GM12875 (cell line): ENCODE results near the gene SPAG7.

Experiments
- H3K4me3 ChIP-seq: one replicate; pipeline ENCODE4 v1.5.1; 2011; ENCODE audit warnings: low read depth, low read length, control low read depth
- CTCF ChIP-seq: IDR thresholded peaks from 2 replicates; pipeline ENCODE4 v1.5.1; 2011; ENCODE audit warnings: low read depth, mild to moderate bottlenecking, control low read depth, inconsistent platforms, low read length, moderate library complexity, borderline replicate concordance; ENCODE audit not compliant: insufficient read depth

SPAG7 gene, protein sequence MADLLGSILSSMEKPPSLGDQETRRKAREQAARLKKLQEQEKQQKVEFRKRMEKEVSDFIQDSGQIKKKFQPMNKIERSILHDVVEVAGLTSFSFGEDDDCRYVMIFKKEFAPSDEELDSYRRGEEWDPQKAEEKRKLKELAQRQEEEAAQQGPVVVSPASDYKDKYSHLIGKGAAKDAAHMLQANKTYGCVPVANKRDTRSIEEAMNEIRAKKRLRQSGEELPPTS

DNA sequence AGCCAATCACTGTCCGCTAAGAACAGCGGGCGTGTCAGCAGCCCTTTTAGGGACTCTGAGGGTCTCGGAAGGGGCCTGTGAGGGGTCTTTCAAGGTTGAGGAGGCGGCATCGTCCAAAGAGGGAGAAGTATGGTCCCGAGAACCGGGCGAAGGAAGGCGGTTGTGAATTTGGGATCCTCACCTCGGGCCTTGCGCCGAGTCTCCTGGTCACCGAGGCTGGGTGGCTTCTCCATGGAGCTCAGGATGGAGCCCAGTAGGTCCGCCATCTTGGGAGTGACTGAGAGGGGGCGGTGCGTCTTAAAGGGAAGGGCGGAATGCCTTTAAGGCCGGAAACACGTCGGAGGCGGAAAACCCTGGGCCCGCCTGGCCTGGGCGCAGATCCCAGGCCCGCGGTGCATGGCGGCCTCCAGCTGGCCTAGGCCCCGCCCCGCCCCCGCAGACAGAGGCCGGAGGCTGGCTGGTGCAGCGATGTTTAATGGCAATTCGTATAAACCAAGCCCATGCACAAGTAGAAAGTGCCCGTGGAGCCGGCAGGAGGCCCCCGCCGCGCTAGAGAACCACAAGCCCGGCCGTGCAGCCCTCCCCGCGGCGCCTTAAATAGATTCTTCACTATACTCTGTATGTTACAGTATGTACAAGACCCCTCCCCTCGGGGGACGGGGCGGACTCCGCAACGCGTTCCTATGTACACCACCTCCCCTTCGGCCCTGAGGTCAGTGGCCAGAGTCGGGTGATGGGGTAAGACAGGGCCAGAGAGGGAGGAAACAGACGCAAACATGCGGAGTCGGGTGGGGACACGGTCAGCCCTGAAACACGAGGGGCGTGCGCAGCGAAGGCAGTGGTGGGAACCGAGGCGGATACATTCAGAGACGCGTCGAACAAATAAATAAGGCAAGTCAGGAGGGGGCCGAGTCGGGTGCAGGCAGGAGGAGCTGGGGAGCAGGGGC lies at the start of gene SPAG7:
TSS of gene SPAG7 (minus strand) at position 279 of the 947 bp plus-strand sequence. CDS start at position 266, 13 bp downstream.
- peak within 1 kb of the TSS; percentile 93 for H3K4me3 ChIP-seq
- TF ChIP-seq CTCF, result no peak

- H3K4me3 ChIP-seq, result no peak overlapping the region
- TF ChIP-seq CTCF, result no peak
These were observed 46.7 kb upstream of the SPAG7 start for GRCh38 chr17:5014357-5014756.

- H3K4me3 ChIP-seq, result no peak overlapping the region
- no peak for TF ChIP-seq CTCF
These were observed 44.3 kb upstream of the SPAG7 start for GRCh38 chr17:5011928-5012327.

GRCh38 chr17:5003214-5003867 lies 35.7 kb upstream of the SPAG7 start:
- no peak for TF ChIP-seq CTCF
- H3K4me3 ChIP-seq, result no peak overlapping the region

- H3K4me3 ChIP-seq, result no peak overlapping the region
- no peak for TF ChIP-seq CTCF
These were observed 34.6 kb upstream of the SPAG7 start for GRCh38 chr17:5002121-5002788.

DNA sequence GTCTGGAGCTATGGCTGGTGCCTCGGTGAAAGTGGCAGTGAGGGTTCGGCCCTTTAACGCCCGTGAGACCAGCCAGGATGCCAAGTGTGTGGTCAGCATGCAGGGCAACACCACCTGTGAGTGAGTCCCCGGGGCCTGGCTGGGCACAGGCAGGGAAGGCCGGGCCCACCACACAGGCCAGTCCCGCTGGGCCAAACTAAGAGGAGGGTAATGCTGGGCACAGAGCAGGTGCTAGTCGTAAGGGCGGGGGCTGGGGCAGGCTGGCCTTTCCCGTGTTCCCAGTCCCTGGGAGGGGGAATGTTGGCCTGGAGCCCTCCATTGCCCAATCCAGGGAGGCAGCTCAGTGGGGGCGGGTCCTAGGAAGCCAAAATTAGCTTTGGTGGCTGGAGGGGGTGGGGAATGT lies 32.6 kb upstream of the SPAG7 start:
- TF ChIP-seq CTCF, result no peak
- H3K4me3 ChIP-seq, result no peak overlapping the region
